SK-N-SH treated with all-trans-retinoic acid at 6 μM for 48 hours (cell line): ENCODE results near the gene CFAP57.
"Not testable (repeated sequence)": the region's sequence is repeated elsewhere in the genome, so short reads cannot be mapped to it uniquely, and the experiment has no call there.

Experiments
- ATAC-seq: fragments of 200-7000 bp; cut with Tn5 transposase; 3 replicates; pipeline ENCODE4 v1.9.1; 2020; ENCODE audit warnings: mild to moderate bottlenecking, moderate library complexity
- BACH2 ChIP-seq: fragments of 250-450 bp; sonication (Bioruptor Pico); IDR thresholded peaks from 2 replicates; pipeline ENCODE4 v1.9.0; 2021; ENCODE audit warnings: mild to moderate bottlenecking, borderline replicate concordance
- CREB5 ChIP-seq: fragments of 250-450 bp; sonication (Bioruptor Pico); IDR thresholded peaks from 2 replicates; pipeline ENCODE4 v1.5.1; 2020; ENCODE audit warnings: low read depth, mild to moderate bottlenecking, moderate library complexity
- CSDC2 ChIP-seq: fragments of 250-450 bp; sonication (Bioruptor Pico); IDR thresholded peaks from 2 replicates; pipeline ENCODE4 v1.5.0; 2020; ENCODE audit warnings: mild to moderate bottlenecking, moderate library complexity
- CSRNP3 ChIP-seq: fragments of 250-450 bp; sonication (Bioruptor Pico); IDR thresholded peaks from 2 replicates; pipeline ENCODE4 v1.5.1; 2021; ENCODE audit warnings: mild to moderate bottlenecking, moderate library complexity
- ESRRG ChIP-seq: fragments of 250-450 bp; sonication (Bioruptor Pico); IDR thresholded peaks from 2 replicates; pipeline ENCODE4 v1.6.1; 2021; ENCODE audit warnings: mild to moderate bottlenecking
- GLIS3 ChIP-seq: fragments of 250-450 bp; sonication (Bioruptor Pico); IDR thresholded peaks from 2 replicates; pipeline ENCODE4 v1.5.0; 2020; ENCODE audit warnings: mild to moderate bottlenecking, moderate library complexity
- ISL1 ChIP-seq: fragments of 250-450 bp; sonication (Bioruptor Pico); IDR thresholded peaks from 2 replicates; pipeline ENCODE4 v2.1.2; 2022; ENCODE audit warnings: mild to moderate bottlenecking, moderate library complexity
- OSR1 ChIP-seq: fragments of 250-450 bp; sonication (Bioruptor Pico); IDR thresholded peaks from 2 replicates; pipeline ENCODE4 v1.8.0; 2022; ENCODE audit warnings: moderate library complexity, mild to moderate bottlenecking, inconsistent platforms
- PATZ1 ChIP-seq: fragments of 250-450 bp; sonication (Bioruptor Pico); IDR thresholded peaks from 2 replicates; pipeline ENCODE4 v1.8.0; 2020; ENCODE audit warnings: mild to moderate bottlenecking, moderate library complexity, borderline replicate concordance
- POU6F1 ChIP-seq: fragments of 250-450 bp; sonication (Bioruptor Pico); IDR thresholded peaks from 2 replicates; pipeline ENCODE4 v1.8.0; 2021; ENCODE audit warnings: low read depth, mild to moderate bottlenecking, moderate library complexity, borderline replicate concordance
- PPARA ChIP-seq: fragments of 250-450 bp; sonication (Bioruptor Pico); IDR thresholded peaks from 2 replicates; pipeline ENCODE4 v1.5.0; 2020; ENCODE audit warnings: mild to moderate bottlenecking, borderline replicate concordance
- RARB ChIP-seq: fragments of 250-450 bp; sonication (Bioruptor Pico); IDR thresholded peaks from 2 replicates; pipeline ENCODE4 v1.8.0; 2021; ENCODE audit warnings: mild to moderate bottlenecking, moderate library complexity
- SNAI2 ChIP-seq: fragments of 250-450 bp; sonication (Bioruptor Pico); IDR thresholded peaks from 2 replicates; pipeline ENCODE4 v1.5.0; 2020; ENCODE audit warnings: mild to moderate bottlenecking, moderate library complexity
- TCF4 ChIP-seq: fragments of 250-450 bp; sonication (Bioruptor Pico); IDR thresholded peaks from 2 replicates; pipeline ENCODE4 v1.8.0; 2021; ENCODE audit warnings: mild to moderate bottlenecking, moderate library complexity, borderline replicate concordance
- TOX ChIP-seq: fragments of 250-450 bp; sonication (Bioruptor Pico); IDR thresholded peaks from 2 replicates; pipeline ENCODE4 v1.8.0; 2021; ENCODE audit warnings: mild to moderate bottlenecking, moderate library complexity, borderline replicate concordance
- TSHZ2 ChIP-seq: fragments of 250-450 bp; sonication (Bioruptor Pico); IDR thresholded peaks from 2 replicates; pipeline ENCODE4 v1.5.0; 2020; ENCODE audit warnings: mild to moderate bottlenecking, moderate library complexity
- ZFP30 ChIP-seq: fragments of 450-650 bp; formaldehyde crosslinking; IDR thresholded peaks from 2 replicates; pipeline ENCODE4 v1.5.0; 2022; ENCODE audit warnings: mild to moderate bottlenecking, moderate library complexity
- ZNF565 ChIP-seq: fragments of 450-650 bp; formaldehyde crosslinking; conservative IDR thresholded peaks from 2 replicates; pipeline ENCODE4 v1.5.0; 2020; ENCODE audit warnings: low read depth, mild to moderate bottlenecking, moderate library complexity
- ZNF70 ChIP-seq: fragments of 450-650 bp; formaldehyde crosslinking; IDR thresholded peaks from 2 replicates; pipeline ENCODE4 v1.5.0; 2020; ENCODE audit warnings: mild to moderate bottlenecking, moderate library complexity
- ZNF8 ChIP-seq: fragments of 450-650 bp; formaldehyde crosslinking; IDR thresholded peaks from 2 replicates; pipeline ENCODE4 v1.5.0; 2020; ENCODE audit warnings: mild to moderate bottlenecking, moderate library complexity

Gene CFAP57

GRCh38 chr1:43207229-43207853 lies 35.2 kb downstream of the CFAP57 start (continued):
- TF ChIP-seq PATZ1 (CRISPR knock-in tag) (no peak), TSHZ2 (CRISPR knock-in tag) (no peak), ESRRG (CRISPR knock-in tag) (no peak), ZNF8 (CRISPR knock-in tag) (no peak; the same call in 1 of the 2 replicates), CREB5 (CRISPR knock-in tag) (no peak)

GRCh38 chr1:43208277-43208676 lies 36.1 kb downstream of the CFAP57 start:
- ATAC-seq = not testable (repeated sequence)

GRCh38 chr1:43214501-43215444 lies 42.6 kb downstream of the CFAP57 start:
- TF ChIP-seq GLIS3 = no peak
- TF ChIP-seq, all 23 proteins: peak for 0

GRCh38 chr1:43217747-43218146 lies 45.6 kb downstream of the CFAP57 start:
- TF ChIP-seq OSR1 (CRISPR knock-in tag) = no peak
- TF ChIP-seq PPARA = no peak
- TF ChIP-seq CSRNP3 = no peak
- no peak for TF ChIP-seq SNAI2 (CRISPR knock-in tag)
- TF ChIP-seq ZNF565 (CRISPR knock-in tag) = no peak
- no peak for TF ChIP-seq ISL1 (CRISPR knock-in tag)
- no peak for TF ChIP-seq GLIS3
- TF ChIP-seq CREB5 (CRISPR knock-in tag) = no peak
- TF ChIP-seq TOX (CRISPR knock-in tag) = no peak
- no peak for TF ChIP-seq PATZ1 (CRISPR knock-in tag)
- no peak for TF ChIP-seq POU6F1 (CRISPR knock-in tag)
- no peak for TF ChIP-seq ZNF8 (CRISPR knock-in tag)
- TF ChIP-seq CSDC2 (CRISPR knock-in tag) = no peak
- TF ChIP-seq RARB (CRISPR knock-in tag) = no peak
- TF ChIP-seq ZNF70 = no peak
- TF ChIP-seq ZFP30 (CRISPR knock-in tag) = no peak
- no peak for TF ChIP-seq ESRRG (CRISPR knock-in tag)
- TF ChIP-seq TCF4 (CRISPR knock-in tag) = no peak
- no peak for TF ChIP-seq BACH2 (CRISPR knock-in tag)
- no peak for ATAC-seq

More at GRCh38 chr1:43214501-43215444, 42.6 kb downstream of the CFAP57 start:
- no peak for ATAC-seq
